ENCODE measurements around the gene CCT5.

DNA sequence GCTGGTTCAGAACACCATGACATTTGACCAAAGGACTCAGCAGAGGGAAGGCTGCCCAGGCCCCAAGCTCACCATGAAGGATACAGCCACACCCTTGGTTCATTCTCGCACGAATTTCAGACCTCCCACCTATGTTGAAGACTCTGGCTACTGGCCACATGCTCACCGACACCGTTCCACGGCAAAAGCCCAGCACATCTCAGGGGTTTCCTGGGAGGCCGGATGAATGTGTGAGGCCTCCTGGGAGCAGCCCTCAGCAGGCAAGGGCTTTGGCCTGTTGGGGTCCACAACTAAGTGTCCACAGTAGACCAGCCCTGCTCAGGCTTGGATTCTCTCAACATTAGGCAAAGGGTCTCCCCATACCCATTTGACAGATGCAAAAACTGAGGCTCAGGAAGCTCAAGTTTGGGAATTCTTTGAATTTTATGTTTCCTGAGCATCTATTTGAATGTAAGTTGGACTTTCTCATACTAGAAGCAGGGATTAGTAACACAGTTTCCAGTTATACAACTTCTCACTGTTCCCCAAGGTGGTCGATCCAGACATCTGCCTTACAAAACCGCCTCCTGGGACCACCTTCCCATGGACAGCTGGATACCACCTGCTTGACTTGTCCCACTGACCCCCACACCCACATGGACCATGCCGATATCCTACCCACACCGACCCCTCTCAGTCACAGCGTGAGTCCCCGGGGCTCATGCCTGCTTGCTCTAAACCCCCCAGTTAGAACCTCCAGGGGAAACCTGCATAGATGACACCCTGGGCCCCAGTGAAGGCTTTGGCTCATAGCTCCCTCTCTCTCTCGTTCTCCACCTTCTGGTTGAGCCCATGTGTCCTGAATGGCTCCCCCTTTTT is 27.9 kb downstream of the CCT5 start:
- TF ChIP-seq FOXP4 (CRISPR knock-in tag; IDR thresholded peaks at IDR 0.05) (no peak), IRF2 (CRISPR knock-in tag; IDR thresholded peaks at IDR 0.05; ENCODE audit: borderline replicate concordance, low read depth) (no peak), ZNF416 (CRISPR knock-in tag; IDR thresholded peaks at IDR 0.05) (no peak)
- TF ChIP-seq, protein P1, sequence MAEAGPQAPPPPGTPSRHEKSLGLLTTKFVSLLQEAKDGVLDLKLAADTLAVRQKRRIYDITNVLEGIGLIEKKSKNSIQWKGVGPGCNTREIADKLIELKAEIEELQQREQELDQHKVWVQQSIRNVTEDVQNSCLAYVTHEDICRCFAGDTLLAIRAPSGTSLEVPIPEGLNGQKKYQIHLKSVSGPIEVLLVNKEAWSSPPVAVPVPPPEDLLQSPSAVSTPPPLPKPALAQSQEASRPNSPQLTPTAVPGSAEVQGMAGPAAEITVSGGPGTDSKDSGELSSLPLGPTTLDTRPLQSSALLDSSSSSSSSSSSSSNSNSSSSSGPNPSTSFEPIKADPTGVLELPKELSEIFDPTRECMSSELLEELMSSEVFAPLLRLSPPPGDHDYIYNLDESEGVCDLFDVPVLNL (CRISPR knock-in tag; IDR thresholded peaks at IDR 0.05; ENCODE audit: borderline replicate concordance, low read depth) = no peak

Data from WTC11 (cell line).